OCI-LY7 (cell line): ENCODE data around the gene CPA1. TPM values are rescaled to one million over a fixed set of nuclear protein-coding genes. Genes with fewer than 3 reads are reported as not detected.

Experiments
- BruUV-seq: library from RNA; stranded (reverse); fragments of 400-500 nt; replicated peaks from 2 replicates; lab custom pipeline; 2021; lab: Mats Ljungman, UMichigan
- CTCF ChIA-PET: fragments of 300-600 bp; sonication (Branson Sonifier 250); formaldehyde crosslinking; loops from one replicate; lab custom pipeline; 2022; ENCODE audit warnings: antibody characterized with exemption; ENCODE audit not compliant: unreplicated experiment; lab: Charles Lee
- POLR2A ChIA-PET: fragments of 300-600 bp; sonication (Branson Sonifier 250); formaldehyde crosslinking; loops from one replicate; lab custom pipeline; 2022; ENCODE audit warnings: antibody characterized with exemption; lab: Charles Lee
- DNase-seq: peaks from one replicate; pipeline ENCODE4 v3.0.0-alpha.2; 2015; ENCODE audit warnings: low spot score
- H2AFZ ChIP-seq: fragments of 200-600 bp; sonication (generic), shearing (Covaris generic); 2 replicates; pipeline ENCODE4 v1.6.1; 2014; ENCODE audit warnings: mild to moderate bottlenecking, antibody characterized with exemption, low read length, moderate library complexity
- H3K27ac ChIP-seq: fragments of 200-600 bp; sonication (generic); 2 replicates; pipeline ENCODE4 v1.5.1; 2014; ENCODE audit warnings: mixed run types, low read depth, mild to moderate bottlenecking, moderate library complexity, low read length, inconsistent platforms; ENCODE audit not compliant: poor library complexity, severe bottlenecking
- H3K36me3 ChIP-seq: fragments of 200-600 bp; sonication (generic); 2 replicates; pipeline ENCODE4 v1.6.1; 2014; ENCODE audit warnings: mild to moderate bottlenecking, antibody characterized with exemption, low read length, moderate library complexity, mixed read lengths; ENCODE audit not compliant: insufficient read depth
- H3K4me1 ChIP-seq: fragments of 200-600 bp; sonication (generic); 2 replicates; pipeline ENCODE4 v1.5.1; 2014; ENCODE audit warnings: mild to moderate bottlenecking, low read length; ENCODE audit not compliant: insufficient read depth, poor library complexity, severe bottlenecking
- H3K4me2 ChIP-seq: fragments of 200-600 bp; sonication (generic); 2 replicates; pipeline ENCODE4 v1.6.1; 2014; ENCODE audit warnings: mild to moderate bottlenecking, low read length
- H3K4me3 ChIP-seq: fragments of 200-600 bp; sonication (generic); 2 replicates; pipeline ENCODE4 v1.5.1; 2014; ENCODE audit warnings: mild to moderate bottlenecking, low read depth, low read length; ENCODE audit not compliant: poor library complexity, severe bottlenecking
- H3K79me2 ChIP-seq: fragments of 200-600 bp; sonication (generic); 2 replicates; pipeline ENCODE4 v1.6.1; 2016; ENCODE audit warnings: low read depth, mild to moderate bottlenecking, low read length, moderate library complexity, mixed read lengths; ENCODE audit not compliant: insufficient read depth
- H3K9me2 ChIP-seq: fragments of 200-600 bp; sonication (generic); 2 replicates; pipeline ENCODE4 v1.6.1; 2016; ENCODE audit warnings: mild to moderate bottlenecking, low read length, mixed read lengths; ENCODE audit not compliant: insufficient read depth
- H3K9me3 ChIP-seq: fragments of 200-600 bp; sonication (generic); 2 replicates; pipeline ENCODE4 v1.6.1; 2014; ENCODE audit warnings: mild to moderate bottlenecking, mixed run types, low read length, mixed read lengths
- H4K20me1 ChIP-seq: fragments of 200-600 bp; sonication (generic); 2 replicates; pipeline ENCODE4 v1.6.1; 2014; ENCODE audit warnings: mild to moderate bottlenecking, antibody characterized with exemption, low read length, moderate library complexity, mixed read lengths; ENCODE audit not compliant: insufficient read depth
- EZH2phosphoT487 ChIP-seq: fragments of 200-600 bp; sonication (generic); IDR thresholded peaks from 2 replicates; pipeline ENCODE4 v1.6.1; 2018; ENCODE audit warnings: low read depth, borderline replicate concordance, mild to moderate bottlenecking, mixed run types, antibody characterized with exemption, low read length, moderate library complexity, mixed read lengths
- intact Hi-C: fragments of 100-400 bp; cut with micrococcal nuclease; formaldehyde crosslinking; loops from one replicate; pipeline ENCODE4 v1.10.0; 2022; ENCODE audit not compliant: unreplicated experiment
- total RNA-seq, 2 experiments: library from RNA; depleted of rRNA in 1 of 2; stranded (reverse); fragments of >200 nt in 1 of 2; shearing (Covaris generic) in 1 of 2; gene quantifications; 2 replicates each; pipeline ENCODE4 v1.2.3, GENCODE V29; 2014 to 2022
- TF ChIP-seq, protein P1 (sequence below): fragments of 200-600 bp; sonication (generic); conservative IDR thresholded peaks from 2 replicates; pipeline ENCODE4 v1.5.1; 2014; ENCODE audit warnings: mild to moderate bottlenecking, antibody characterized with exemption, low read length, moderate library complexity, mixed read lengths

CPA1 gene
- total RNA-seq, 2 experiments from 2014 or later = not detected

DNA sequence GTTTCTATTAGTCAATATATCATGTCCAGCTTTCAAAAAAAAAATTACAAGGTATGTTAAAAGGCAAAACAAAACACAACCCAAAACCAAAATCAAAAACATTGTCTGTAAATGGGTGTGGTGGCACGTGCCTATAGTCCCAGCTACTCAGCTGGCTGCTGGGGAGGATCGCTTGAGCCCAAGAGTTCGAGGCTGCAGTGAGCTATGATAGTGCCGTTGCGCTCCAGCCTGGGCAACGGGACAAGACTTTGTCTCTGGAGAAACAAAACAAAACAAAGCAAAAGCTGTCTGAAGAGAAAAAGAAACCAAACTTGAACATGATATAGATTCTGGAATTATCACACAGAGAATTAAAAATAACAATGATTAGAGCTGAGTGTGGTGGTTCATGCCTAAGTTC, 46.0 kb upstream of the CPA1 start:
- no peak for DNase-seq
- no peak overlapping the region for H2AFZ ChIP-seq
- H4K20me1 ChIP-seq = no peaks in the 10 kb centered on the region
- H3K4me2 ChIP-seq = no peak overlapping the region
- BruUV-seq = no TSS peak
- no peaks in the 10 kb centered on the region for H3K4me1 ChIP-seq
- H3K27ac ChIP-seq = no peak overlapping the region
- no peaks in the 10 kb centered on the region for H3K9me3 ChIP-seq
- intact Hi-C loops = no loop called here
- H3K9me2 ChIP-seq = no peaks in the 10 kb centered on the region
- H3K36me3 ChIP-seq = no peaks in the 10 kb centered on the region
- CTCF ChIA-PET = no interaction called here
- H3K79me2 ChIP-seq = no peaks in the 10 kb centered on the region
- POLR2A ChIA-PET = interaction anchor here (0.6 kb wide), 1 partner anchor 304 kb away, joined by 3 read pairs; no protein-coding TSS in a partner anchor
- no peak for TF ChIP-seq EZH2phosphoT487
- TF ChIP-seq, protein P1, sequence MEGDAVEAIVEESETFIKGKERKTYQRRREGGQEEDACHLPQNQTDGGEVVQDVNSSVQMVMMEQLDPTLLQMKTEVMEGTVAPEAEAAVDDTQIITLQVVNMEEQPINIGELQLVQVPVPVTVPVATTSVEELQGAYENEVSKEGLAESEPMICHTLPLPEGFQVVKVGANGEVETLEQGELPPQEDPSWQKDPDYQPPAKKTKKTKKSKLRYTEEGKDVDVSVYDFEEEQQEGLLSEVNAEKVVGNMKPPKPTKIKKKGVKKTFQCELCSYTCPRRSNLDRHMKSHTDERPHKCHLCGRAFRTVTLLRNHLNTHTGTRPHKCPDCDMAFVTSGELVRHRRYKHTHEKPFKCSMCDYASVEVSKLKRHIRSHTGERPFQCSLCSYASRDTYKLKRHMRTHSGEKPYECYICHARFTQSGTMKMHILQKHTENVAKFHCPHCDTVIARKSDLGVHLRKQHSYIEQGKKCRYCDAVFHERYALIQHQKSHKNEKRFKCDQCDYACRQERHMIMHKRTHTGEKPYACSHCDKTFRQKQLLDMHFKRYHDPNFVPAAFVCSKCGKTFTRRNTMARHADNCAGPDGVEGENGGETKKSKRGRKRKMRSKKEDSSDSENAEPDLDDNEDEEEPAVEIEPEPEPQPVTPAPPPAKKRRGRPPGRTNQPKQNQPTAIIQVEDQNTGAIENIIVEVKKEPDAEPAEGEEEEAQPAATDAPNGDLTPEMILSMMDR = no peak
- no peak overlapping the region for H3K4me3 ChIP-seq

DNA sequence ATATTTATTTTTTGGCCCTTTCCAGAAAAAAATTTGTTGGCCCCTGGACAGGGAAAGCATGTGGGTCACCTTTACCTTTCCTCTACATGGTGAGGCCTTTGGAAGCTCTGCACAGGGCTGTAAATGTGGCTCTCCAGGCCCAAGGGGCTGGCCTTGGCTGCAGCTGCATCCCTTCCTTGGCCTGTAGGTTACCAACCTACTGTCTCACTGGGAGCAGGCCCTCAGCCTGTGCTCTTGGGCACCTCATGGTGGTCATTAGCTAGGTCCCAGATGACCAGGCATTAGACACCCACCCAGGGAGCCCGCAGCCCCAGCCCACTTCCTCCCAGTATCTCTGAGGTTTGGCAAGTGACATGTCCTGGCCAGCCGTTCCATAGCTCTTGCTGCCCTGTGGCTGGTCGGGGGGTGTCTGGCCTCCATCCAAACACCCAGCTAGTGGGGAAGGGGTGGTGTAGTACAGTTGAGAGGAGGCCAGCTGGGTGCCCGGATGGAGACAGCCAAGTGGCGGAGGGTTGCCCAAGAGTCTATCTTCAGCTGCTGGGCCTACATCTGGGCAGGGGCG, 42.8 kb upstream of the CPA1 start:
- Histone ChIP-seq H3K9me2 (no peaks in the 10 kb centered on the region), H3K36me3 (no peaks in the 10 kb centered on the region), H3K4me1 (no peaks in the 10 kb centered on the region), H2AFZ (no peak overlapping the region), H3K79me2 (no peaks in the 10 kb centered on the region), H3K4me2 (no peak overlapping the region), H3K9me3 (no peaks in the 10 kb centered on the region), H3K27ac (no peak overlapping the region), H4K20me1 (no peaks in the 10 kb centered on the region), H3K4me3 (no peak overlapping the region)
- ChIA-PET POLR2A (no interaction called here), CTCF (interaction anchor here (0.6 kb wide), 1 partner anchor 1562 kb away, joined by 3 read pairs; no protein-coding TSS in a partner anchor)
- intact Hi-C loops = no loop called here
- no peak for TF ChIP-seq EZH2phosphoT487
- TF ChIP-seq, protein P1 = no peak
- no peak for DNase-seq
- no TSS peak for BruUV-seq

DNA sequence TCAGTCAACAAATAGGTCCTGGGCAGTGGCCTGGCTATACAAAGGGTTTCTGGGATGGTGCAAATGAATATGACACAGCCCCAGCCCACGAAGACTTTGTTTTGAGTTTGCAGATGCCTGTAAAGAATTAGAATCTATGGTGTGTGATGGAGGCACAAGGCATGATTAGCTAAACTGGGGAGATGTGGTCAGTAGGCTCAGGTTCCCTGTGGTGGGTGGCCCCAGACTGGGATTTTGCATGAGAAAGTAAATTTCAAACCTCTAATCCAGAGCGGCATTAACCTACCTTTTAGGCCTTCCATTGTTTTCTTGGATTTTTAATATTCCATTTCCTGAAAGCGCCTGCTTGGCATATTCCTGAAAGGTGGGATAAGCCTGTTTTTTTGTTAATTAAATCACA, 42.1 kb upstream of the CPA1 start:
- TF ChIP-seq, protein P1 = no peak
- no peak for TF ChIP-seq EZH2phosphoT487
- ChIA-PET POLR2A (no interaction called here), CTCF (no interaction called here)
- H3K79me2 ChIP-seq = no peaks in the 10 kb centered on the region
- H2AFZ ChIP-seq = no peak overlapping the region
- no peak overlapping the region for H3K4me3 ChIP-seq
- no peaks in the 10 kb centered on the region for H3K9me2 ChIP-seq
- BruUV-seq = no TSS peak
- no peak for DNase-seq
- intact Hi-C loops = no loop called here
- H3K27ac ChIP-seq = no peak overlapping the region
- H3K9me3 ChIP-seq = no peaks in the 10 kb centered on the region
- H3K36me3 ChIP-seq = no peaks in the 10 kb centered on the region
- no peak overlapping the region for H3K4me2 ChIP-seq
- H4K20me1 ChIP-seq = no peaks in the 10 kb centered on the region
- no peaks in the 10 kb centered on the region for H3K4me1 ChIP-seq
